Endodermal cell (in vitro differentiated cells): Measurements from ENCODE around the gene SEMA3G. TPM values are rescaled to one million over a fixed set of nuclear protein-coding genes. Genes with fewer than 3 reads are reported as not detected.

Source experiments
- DNase-seq: peaks from one replicate; pipeline ENCODE4 v3.0.0-alpha.2; 2017
- H3K27ac ChIP-seq: 2 replicates; pipeline ENCODE4 v1.5.1; 2013; ENCODE audit warnings: mild to moderate bottlenecking, low read depth, low read length, moderate library complexity
- H3K27me3 ChIP-seq: 2 replicates; pipeline ENCODE4 v1.6.1; 2013; ENCODE audit warnings: mild to moderate bottlenecking, low read length, moderate library complexity; ENCODE audit not compliant: insufficient read depth, control insufficient read depth, poor library complexity, severe bottlenecking
- H3K36me3 ChIP-seq: 2 replicates; pipeline ENCODE4 v1.7.0; 2013; ENCODE audit warnings: mild to moderate bottlenecking, low read length, moderate library complexity; ENCODE audit not compliant: control insufficient read depth, insufficient read depth
- H3K4me1 ChIP-seq: one replicate; pipeline ENCODE4 v1.7.0; 2013; ENCODE audit warnings: low read length; ENCODE audit not compliant: control insufficient read depth, insufficient read depth
- H3K4me3 ChIP-seq: 2 replicates; pipeline ENCODE4 v1.5.1; 2013; ENCODE audit warnings: mild to moderate bottlenecking, low read length, moderate library complexity
- H3K9ac ChIP-seq: 2 replicates; pipeline ENCODE4 v1.6.1; 2013; ENCODE audit warnings: mild to moderate bottlenecking, low read length, moderate library complexity; ENCODE audit not compliant: poor library complexity, severe bottlenecking; ENCODE audit errors: extremely low read depth
- H3K9me3 ChIP-seq: 2 replicates; pipeline ENCODE4 v1.6.1; 2013; ENCODE audit warnings: mild to moderate bottlenecking, low read length, moderate library complexity; ENCODE audit not compliant: control insufficient read depth
- H3K27ac Mint-ChIP-seq: 2 replicates; pipeline ENCODE4 v1.8.0; 2020; ENCODE audit warnings: mixed read lengths
- H3K27me3 Mint-ChIP-seq: 2 replicates; pipeline ENCODE4 v1.8.0; 2021; ENCODE audit warnings: mild to moderate bottlenecking, mixed read lengths; ENCODE audit not compliant: insufficient read depth
- H3K36me3 Mint-ChIP-seq: 2 replicates; pipeline ENCODE4 v1.8.0; 2020; ENCODE audit warnings: low read depth, mixed read lengths
- H3K4me1 Mint-ChIP-seq: 2 replicates; pipeline ENCODE4 v1.8.0; 2020; ENCODE audit warnings: mixed read lengths
- H3K4me3 Mint-ChIP-seq: 2 replicates; pipeline ENCODE4 v1.8.0; 2020; ENCODE audit warnings: mild to moderate bottlenecking, moderate library complexity, mixed read lengths
- H3K9me3 Mint-ChIP-seq: 2 replicates; pipeline ENCODE4 v1.8.0; 2020; ENCODE audit warnings: mild to moderate bottlenecking, mixed read lengths
- CTCF ChIP-seq: fragments of 200-600 bp; sonication (generic); conservative IDR thresholded peaks from 2 replicates; pipeline ENCODE4 v1.5.0; 2021; ENCODE audit warnings: antibody characterized with exemption, mild to moderate bottlenecking
- WGBS, 2 experiments: methylation state at CpG; one replicate each; pipeline versions ENCODE4 v1.1.5 to v1.1.7; 2013; ENCODE audit warnings: missing lambda C conversion rate in 2 of 2, mixed read lengths in 1 of 2; ENCODE audit not compliant: insufficient coverage in 1 of 2, insufficient read length in 1 of 2; 5-methylcytosine and 5-hydroxymethylcytosine counted together
- total RNA-seq, 2 donors: library from RNA; stranded (reverse); fragmentation: NEBNext Ultra II Directional in 1 of 2; extraction: Animal tissue kit (Norgen Biotek cat#: 25700) in 1 of 2; gene quantifications; 2 replicates in 1 of 2; 3 replicates in 1 of 2; pipeline ENCODE4 v1.2.1, GENCODE V29; 2021

The SEMA3G gene
- total RNA-seq, 2 donors from 2014 or later, result 2.5 to 8.6 TPM

DNA sequence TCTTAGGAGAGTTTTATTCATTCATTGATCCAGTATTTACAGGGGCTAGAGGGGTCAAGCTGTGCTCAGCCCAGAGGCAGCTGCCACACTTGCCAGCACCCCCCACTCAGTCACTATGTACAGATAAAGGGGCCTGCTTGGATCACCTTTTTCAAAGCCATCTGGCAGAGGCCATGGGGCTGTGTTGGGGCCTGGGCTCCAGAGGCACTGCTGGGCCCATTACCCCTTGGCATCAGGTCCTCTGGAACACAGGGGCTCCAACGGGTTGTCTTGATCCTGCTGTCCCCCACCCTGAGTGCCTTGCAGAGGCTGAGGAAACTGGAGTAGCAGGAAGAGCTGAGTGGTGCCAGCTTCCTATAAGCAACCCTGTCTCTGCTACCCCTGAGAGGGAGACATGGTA lies 43.9 kb downstream of the SEMA3G start:
- WGBS, 2 experiments, result 96% methylated on average over 1 of the region's 1 CpG; no CpG with 5 or more reads in 1 of the 2 experiments
- Histone ChIP-seq H3K9me3 (no peaks in the 10 kb centered on the region), H3K36me3 (peaks cover 55% of the 10 kb centered on the region), H3K27me3 (no peaks in the 10 kb centered on the region), H3K4me3 (no peak overlapping the region), H3K27ac (peak overlapping the region; percentile 38), H3K9ac (no peak overlapping the region), H3K4me1 (no peaks in the 10 kb centered on the region)
- Mint-ChIP-seq H3K27me3 (peaks cover 2% of the 10 kb centered on the region), H3K4me3 (no peak overlapping the region), H3K36me3 (peaks cover 39% of the 10 kb centered on the region), H3K27ac (no peak overlapping the region), H3K9me3 (no peaks in the 10 kb centered on the region), H3K4me1 (peaks cover 8% of the 10 kb centered on the region)
- no peak for DNase-seq
- no peak for TF ChIP-seq CTCF

DNA sequence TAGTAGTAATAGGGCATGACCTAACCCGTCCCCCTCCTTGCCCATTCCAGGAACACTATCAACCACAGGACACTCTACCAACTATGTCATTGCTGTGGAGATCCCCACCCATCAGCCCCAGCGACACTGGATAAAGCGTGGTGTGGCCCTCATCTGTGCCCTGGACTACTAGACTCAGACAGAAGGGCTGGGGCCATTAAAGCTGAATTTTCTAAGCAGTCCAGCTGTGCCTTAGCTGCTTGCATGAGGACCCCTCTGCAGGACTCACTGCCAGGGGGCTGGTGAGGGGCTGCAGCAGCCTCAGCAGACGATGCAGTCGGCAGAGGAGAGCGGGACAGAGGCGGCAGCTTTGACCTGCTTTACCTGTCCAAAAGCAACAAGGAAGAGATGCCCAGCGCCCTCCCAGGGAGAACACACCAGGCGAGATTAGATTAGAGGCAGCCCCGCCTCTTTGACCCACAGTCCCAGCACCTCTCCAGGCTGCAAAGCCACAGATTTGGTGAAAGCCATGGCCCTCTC lies 44.6 kb downstream of the SEMA3G start:
- Mint-ChIP-seq H3K9me3 (no peaks in the 10 kb centered on the region), H3K4me3 (no peak overlapping the region), H3K27me3 (peaks cover 3% of the 10 kb centered on the region), H3K4me1 (peaks cover 8% of the 10 kb centered on the region), H3K27ac (no peak overlapping the region), H3K36me3 (peaks cover 36% of the 10 kb centered on the region)
- Histone ChIP-seq H3K4me1 (no peaks in the 10 kb centered on the region), H3K27ac (no peak overlapping the region), H3K4me3 (no peak overlapping the region), H3K36me3 (peaks cover 49% of the 10 kb centered on the region), H3K9ac (no peak overlapping the region), H3K27me3 (no peaks in the 10 kb centered on the region), H3K9me3 (no peaks in the 10 kb centered on the region)
- no peak for TF ChIP-seq CTCF
- DNase-seq, result no peak
- WGBS, 2 experiments, result 92 to 100% methylated on average over 3 to 10 of the region's 10 CpGs

DNA sequence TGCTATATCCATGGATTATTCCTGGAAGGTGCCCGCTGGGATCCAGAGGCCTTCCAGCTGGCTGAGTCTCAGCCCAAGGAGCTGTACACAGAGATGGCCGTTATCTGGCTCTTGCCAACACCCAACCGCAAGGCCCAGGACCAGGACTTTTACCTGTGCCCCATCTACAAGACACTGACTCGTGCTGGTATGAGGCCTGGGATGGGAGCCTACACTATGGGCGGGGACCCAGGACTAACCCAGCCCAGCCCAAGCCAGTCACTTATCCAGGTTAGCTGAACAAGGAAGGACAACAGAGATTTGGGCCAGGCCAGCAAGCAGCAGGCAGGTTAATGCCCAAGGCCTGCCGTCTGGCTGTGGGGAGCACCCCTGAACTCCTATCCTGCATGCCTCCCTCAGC lies 45.3 kb downstream of the SEMA3G start:
- WGBS, 2 experiments, result 93 to 100% methylated on average over 4 to 6 of the region's 6 CpGs
- Histone ChIP-seq H3K9me3 (no peaks in the 10 kb centered on the region), H3K9ac (no peak overlapping the region), H3K27me3 (no peaks in the 10 kb centered on the region), H3K36me3 (peaks cover 43% of the 10 kb centered on the region), H3K4me3 (no peak overlapping the region), H3K27ac (no peak overlapping the region), H3K4me1 (no peaks in the 10 kb centered on the region)
- no peak for TF ChIP-seq CTCF
- no peak overlapping the region for H3K27ac Mint-ChIP-seq
- no peak for DNase-seq
- H3K36me3 Mint-ChIP-seq, result peaks cover 28% of the 10 kb centered on the region
- H3K27me3 Mint-ChIP-seq, result peaks cover 3% of the 10 kb centered on the region
- H3K4me3 Mint-ChIP-seq, result no peak overlapping the region
- peaks cover 8% of the 10 kb centered on the region for H3K4me1 Mint-ChIP-seq
- no peaks in the 10 kb centered on the region for H3K9me3 Mint-ChIP-seq
